Measurements from ENCODE around the gene IST1.
"Not testable (repeated sequence)": the region's sequence is repeated elsewhere in the genome, so short reads cannot be mapped to it uniquely, and the experiment has no call there.

IST1 gene

DNA sequence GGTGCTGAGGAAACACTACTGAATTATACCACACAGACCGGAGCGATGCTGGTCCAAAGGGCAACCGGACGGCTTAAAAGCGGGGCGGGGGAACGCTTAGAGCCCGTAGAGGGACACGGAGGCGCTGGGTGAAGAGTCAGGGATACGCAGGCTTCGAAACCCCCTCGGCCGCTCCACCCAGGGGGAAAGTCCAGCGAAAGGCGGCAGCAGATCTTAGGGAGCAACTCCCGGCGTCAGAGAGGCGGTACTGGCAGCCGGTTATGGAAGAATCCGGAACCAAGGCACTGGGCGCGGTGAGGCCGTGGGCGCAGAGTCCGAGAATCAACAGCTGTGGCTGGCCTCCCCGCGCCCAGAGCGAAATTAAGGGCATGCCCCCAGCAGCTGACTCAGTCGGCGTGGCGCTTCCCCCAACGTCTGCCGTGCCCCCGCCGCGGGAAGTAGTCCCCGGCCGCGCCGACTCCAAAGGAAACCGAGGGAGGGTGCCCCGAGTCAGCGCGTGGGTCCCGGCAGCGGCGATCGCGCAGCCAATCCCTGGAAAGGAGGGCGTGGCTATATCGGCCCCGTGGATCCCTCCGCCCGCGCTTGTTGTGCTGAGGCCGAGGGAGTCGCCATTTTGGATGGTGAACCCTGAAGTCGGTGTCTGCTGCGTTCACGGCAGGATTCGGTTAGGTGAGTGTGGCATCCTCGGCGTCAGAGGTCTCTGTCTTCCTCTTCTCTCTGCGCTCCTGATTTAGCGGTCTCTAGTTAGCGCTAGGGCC, at the start of gene IST1:
IST1 (plus strand) TSS at position 611 of the 758 bp plus-strand sequence. CDS start 20,110 bp downstream, outside the sequence.
- peak; percentile 99 for DNase-seq

DNA sequence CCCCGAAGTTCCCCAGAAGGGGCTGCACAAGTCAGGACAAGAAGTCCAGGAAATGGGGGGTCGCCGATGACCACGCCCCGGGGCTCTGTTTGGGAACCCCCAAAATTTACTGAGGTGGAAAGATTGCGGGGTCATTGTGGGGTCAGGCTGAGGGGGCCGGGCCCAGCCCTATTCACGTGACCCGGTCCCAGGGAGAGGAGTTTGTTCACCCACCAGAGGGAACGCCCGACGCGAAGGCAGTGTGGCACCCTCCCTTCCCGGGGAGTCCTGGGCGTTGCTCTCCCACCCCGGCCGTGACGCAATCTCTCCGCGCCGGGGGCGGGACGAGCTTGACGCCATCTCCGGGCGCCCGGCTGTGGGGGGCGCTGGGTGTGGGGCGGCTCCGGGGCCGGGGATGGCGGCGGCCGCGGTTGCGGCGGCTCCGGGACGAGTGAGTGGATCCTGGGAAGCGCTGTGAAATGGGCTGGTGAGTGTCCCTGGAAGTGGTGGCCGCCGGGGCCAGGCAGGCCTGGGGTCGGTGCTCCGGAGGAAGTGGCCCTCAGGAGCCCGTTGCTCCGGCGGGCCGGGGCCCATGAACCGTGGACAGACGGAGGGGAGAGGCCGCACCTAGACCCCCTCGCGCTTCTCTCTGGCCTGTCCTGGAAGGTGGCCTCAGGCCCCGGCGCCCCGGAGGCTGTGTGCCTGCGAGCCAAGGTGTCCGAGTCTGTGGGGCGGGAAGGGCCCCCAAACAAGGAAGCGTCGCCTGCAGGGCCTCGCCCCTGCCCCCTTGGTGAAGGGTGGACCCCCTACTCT, 49.5 kb upstream of the IST1 start, which contains the start of gene ATXN1L:
ATXN1L (plus strand) TSS at position 338 of the 792 bp plus-strand sequence. CDS start 3,765 bp downstream, outside the sequence.
- peak; percentile 96 for DNase-seq

DNA sequence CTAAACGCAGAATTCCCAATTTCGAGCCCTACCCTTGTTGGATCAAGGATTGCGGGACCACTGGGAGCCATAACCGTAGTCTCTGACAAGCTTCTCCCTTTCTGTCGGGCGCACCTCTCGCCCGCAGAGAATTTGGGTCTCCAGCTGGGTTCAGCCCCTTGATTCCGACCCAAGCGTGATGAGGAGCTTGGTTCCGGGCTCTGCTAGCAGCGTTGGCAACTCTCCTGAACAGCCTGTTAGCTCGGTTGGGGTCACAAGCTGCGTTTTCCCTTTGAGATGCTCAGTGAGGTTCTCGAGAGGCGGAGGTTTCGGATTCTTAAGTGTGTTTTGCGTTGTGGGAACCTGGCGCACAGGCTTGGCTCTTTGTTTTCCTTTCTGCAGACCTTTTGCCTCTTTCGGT, 48.9 kb upstream of the IST1 start:
- peak; percentile 21 for DNase-seq

DNA sequence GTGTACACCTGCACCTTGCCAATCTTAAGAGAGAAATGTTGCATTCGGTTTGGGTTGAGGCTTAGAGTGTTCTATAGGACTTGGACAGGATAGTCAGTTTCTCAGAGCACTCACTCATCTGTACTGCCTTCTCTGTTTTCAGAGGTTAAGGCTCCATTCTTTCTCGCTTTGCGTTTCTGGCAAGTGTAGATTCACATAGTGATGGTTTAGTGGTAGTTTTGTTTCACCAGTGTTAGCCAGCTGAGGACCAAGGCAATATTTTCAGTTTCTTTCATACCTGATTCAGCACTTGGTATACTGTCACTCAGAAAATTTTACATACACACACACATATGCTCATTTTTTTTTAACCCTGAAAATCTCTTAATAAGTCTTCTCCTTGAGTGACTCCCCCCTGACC, 48.2 kb upstream of the IST1 start:
- no peak for DNase-seq

DNA sequence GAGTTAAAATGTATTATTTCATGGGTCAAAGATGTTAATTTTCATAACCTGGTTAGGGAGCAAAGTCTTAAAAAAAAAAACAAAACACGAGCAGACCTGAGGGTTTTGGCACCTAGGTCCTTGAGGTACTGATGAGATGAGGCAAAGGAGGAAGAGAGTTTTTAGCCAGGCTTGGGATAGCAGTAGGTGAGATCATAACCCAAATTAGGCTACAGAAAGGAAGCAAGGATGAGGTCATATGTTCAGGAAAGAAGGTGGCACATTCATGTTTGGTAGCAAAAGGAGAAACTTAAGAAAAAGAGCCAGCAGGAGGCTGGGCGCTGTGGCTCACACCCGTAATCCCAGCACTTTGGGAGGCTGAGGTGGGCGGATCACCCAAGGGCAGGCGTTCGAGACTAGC, 46.7 kb upstream of the IST1 start:
- DNase-seq: no peak

DNA sequence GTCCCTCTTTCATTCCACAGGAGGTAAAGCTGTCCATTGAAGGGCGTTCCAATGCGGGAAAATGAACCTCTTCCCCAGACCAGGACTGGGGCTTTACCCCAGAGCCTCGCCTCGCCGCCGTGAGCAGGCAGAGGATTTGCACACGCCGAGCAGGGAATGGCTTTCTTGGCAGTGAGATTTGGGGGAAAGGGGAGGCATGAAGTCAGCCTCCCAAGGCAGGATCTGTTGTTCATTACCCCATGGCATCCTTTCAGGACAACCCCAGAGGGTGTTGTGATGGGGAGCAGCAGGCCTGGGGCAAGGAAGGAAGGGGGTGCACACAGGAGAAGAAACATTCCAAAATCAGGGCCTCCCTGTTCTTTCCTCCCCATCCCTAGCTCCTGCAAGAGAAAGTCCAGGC, 43.6 kb upstream of the IST1 start:
- no peak for DNase-seq

DNA sequence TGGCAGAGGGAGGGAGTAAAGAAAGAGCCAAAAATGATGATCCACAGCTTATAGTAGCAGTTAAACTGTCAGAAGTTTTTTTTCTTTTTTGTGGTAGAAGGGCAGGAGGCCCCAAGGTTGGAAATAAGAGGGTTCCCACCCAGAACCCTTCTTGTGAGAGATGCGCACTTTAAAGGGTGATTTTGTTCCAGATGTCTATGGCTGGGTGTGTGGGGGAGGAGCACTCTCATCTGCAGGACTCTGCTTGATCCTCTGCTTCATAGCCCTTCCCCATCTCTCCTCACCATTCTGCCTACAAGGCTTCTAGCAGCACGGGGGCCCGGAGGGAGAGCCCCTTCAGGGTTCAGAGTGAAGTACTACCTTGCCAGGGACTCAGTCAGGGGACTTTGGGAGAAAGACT, 43.2 kb upstream of the IST1 start:
- DNase-seq: no peak

DNA sequence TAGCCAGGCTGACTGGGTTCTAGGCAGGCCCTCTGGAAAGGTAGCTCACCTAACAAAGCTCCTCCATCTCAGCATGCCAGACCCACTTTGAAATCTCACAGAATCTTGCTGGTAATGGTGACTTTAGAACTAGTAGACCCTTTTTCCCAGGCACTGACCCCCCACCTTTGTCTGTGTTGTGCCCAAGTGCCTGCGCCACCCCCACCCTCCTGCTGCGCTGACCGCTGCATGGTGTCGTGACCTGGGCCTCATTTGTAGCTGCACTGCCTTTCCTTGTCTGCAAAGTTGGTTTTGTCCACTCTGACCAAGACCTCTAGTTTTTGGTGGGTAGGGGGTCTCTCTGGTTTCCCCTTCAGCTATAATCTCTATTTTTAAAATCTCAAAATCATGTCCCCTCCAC, 42.8 kb upstream of the IST1 start:
- DNase-seq: no peak

DNA sequence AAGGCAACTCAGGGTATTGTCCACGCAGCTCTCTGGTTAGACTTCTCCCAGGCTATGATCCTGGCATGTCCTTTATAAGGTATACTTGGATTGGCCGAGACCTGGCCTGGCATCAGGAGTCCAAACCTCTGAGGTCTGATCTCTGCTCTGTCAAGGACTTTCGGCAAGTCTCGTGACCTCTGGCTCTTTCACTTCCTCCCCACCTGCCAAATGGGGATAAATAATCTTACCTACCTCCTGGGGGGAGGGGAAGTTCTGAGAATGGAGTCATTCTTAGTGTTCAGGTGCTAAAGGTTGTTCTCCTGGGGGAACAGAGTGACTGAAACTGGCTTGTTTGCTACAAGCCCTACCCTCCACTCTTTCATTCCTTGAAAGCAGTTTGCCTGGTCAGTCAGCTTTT, 41.9 kb upstream of the IST1 start:
- peak; percentile 18 for DNase-seq

DNA sequence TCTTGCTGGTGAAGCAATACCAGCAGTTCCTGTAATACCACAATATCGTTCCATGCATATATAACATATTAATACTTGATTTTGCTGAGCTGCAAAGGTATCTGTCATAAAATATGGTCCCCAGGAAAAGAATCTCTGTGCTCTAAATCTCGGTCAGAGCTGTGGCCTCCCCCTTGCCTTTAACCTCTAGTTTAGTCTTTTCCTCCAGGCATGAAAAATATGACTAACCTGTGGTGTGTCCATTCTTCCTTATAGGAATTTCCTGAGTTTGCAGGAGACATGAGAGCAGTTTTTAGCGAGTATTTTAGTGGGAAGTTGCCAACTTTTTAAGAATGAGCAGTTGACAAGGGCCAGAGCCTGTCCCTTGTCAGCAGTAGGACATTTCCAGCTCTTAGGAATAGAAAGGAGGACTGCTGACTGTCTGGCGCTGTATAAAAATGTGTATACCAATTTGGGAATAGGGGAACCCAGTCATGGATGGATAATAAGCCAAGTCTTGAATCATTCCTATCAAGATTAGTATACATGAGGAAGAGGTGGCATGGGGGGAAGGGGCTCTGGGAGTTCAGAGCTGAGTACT, 40.9 kb upstream of the IST1 start:
- no peak for DNase-seq

DNA sequence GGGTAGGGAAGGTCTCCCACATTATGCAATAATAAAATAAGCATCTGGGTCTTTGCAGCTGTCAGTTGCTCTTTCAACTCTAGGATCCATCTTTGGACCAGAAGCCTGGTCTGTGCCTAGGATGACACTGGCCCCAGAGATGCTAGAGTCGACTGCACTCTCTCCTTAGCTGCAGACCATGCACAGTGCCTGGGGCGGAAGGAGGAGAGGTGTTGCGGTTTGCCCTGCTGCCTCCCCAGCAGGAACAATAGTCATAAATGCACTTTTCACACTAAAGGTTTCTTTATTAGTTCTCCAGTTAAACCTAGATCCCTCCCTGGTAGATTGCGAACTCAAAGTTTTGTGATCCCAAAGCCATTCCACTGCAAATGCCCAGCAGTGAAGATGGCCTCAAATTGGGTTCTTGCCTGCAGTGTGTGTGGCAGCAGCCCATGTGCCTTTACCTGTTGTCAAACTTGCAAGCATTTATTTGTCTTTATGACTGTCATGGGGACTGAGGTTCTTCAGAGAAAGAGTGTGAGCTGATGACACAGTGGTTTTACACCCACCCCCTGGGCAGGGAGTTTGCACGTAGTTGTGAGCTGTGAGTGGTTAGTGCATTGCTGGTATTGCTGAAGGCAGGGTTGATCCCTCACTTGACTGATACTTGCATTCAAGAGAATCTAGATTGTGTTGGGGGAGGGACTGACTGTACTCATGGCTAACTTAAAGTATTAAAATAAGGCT, 39.2 kb upstream of the IST1 start:
- DNase-seq: peak; percentile 57

DNA sequence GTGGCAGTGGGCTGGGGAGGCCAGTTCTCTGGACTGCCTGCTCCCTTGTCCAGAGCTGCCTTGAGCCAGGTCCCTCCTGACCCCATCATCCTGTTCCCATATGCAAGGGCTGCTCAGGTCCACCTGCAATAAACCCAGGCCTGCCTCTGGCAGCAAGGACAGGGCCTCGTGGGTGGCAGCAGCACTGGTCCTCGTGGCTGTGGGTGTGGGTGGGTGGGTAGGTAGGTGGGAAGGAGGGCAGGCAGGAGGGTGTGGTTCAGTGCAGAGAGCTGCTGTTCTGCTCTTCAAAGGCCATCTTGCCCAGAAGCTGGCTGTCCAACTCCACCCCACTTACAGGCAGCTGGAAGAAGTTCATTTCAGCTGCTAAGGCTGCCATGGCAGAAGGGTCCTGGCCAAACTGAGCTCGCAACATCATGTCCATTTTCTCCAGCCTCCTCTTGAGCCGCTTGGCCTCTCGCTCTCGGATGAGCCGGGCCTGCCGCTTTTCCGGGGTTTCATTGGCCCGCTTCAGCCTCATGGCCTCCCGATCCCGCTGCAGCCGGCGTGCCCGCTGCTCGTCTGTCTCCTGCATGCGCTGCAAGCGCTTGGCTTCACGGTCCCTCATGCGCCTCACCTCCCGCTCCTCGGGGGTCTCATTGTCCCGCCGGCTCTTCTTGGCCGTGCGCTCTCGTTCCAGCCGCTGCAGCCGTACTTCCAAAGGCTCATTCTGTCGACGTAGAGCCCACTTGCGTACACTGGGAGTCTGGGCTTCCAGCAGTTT, 35.4 kb upstream of the IST1 start:
- DNase-seq: no peak

DNA sequence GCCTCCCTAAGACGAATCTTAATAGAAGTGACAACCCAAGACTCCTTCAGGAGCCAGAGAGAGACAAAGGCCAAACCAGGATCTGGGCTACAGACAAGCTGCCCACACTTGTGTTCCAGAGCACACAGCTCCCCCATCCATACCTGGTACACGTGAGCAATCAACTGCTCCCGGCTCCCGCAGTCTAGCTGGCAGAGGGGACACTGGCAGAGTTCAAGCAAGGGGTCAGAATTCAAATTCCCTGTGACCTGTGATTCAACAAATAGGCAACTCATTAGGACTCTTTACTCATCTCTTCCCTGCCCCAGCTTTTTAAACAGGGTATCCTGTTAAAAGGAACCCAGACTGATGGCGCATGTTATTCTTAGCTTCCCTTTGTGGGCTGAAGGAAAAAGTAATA, 31.3 kb upstream of the IST1 start:
- no peak for DNase-seq

DNA sequence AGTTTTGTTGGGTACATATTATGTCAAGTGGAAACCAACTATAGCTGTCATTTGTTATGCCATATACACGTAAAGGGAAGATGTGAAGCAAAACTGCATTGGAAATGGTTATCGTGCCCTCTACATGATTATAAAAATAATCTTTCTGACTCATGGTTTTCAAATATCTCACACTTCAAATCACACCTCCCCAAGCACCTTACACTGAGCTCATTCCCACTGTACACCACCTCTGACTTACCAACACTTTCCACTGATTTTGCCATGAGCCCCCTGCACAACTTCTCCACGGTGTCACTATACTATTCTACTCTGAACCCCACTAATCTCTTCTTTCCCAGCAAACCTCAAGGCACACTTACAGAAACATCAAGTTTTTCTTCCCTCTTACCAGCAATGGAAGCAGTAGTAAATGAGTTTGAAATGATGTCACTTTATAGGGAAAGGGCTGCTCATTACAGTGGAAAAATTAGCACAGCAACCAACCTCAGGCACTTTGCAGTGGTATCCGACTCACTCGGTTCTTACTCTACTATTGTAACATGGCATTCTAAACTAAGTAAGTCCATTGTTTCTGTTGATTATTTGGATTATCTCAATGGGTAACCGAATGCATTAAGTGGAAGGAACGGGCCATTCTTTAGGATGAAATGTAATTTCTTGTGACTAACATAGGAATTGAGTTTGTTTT, 30.0 kb upstream of the IST1 start:
- no peak for DNase-seq

DNA sequence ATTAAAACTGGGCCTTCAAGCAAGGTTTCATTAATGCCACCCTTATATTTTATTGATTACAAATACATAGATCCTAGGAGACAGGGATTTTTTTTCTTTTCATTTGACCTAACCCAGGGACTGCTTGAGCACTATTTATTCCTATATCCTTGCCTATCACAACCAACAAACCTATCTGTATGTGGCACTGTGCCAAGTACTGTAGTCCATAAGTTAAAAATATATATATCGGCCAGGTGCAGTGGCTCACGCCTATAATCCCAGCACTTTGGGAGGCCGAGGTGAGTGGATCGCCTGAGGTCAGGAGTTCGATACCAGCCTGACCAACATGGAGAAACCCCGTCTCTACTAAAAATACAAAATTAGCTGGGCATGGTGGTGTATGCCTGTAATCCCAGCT, 28.2 kb upstream of the IST1 start:
- not testable (repeated sequence) for DNase-seq

DNA sequence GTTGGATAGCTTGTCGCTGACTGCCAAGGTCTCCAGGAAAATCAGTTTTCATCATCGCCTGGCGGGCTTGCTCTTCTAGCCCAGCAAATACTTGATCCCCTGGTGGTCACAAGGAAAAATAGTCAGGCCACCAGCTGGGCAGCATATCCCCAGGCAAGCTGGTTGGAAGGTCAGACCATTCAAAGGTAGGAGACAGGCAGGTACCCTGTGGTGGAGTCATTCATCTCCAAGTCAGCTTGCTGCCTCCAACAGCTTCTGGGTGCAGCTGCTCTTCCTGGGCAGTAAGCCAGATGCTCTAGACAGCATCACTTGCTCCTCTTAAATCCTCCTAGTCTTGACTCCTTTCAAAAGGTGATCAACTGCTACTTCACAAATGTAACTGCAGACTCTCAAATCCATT, 27.4 kb upstream of the IST1 start:
- DNase-seq: no peak

DNA sequence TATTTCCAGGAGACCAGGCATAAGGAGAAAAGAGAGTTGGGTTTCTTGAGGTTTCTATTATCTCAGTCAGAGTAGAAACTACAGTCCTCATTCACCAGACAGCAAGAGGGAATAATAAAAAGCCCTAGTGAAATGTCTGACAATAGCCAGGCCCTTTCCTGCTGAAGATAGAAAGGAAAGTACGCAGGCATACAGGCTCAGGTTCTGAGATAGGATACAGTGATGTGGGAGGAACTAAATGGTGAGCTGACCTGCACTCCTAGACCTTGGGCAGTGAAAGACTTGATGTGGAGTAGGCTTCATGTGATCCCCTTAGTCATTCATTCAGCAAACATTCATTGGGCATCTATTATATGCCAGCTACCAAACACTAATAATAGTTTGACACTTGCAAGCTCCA, 26.2 kb upstream of the IST1 start:
- DNase-seq: no peak

DNA sequence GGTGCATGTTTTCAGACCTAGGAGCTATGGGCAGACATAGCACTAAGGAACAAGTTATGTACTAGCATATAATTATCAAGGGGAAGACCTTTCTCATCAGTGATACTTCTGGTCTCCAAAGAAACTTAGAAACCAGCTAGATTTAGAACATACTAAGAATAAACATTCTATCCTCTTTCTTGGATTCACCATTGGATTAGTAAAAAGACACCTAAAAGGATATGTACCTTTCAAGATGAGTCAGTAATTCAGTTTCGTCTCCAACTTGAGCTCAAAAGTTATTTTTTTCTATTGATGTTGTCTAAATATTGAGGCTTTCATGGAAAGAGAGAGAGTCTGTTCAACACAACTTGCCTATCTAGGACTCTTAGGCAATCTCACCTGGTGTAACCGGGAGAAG, 24.5 kb upstream of the IST1 start:
- no peak for DNase-seq

DNA sequence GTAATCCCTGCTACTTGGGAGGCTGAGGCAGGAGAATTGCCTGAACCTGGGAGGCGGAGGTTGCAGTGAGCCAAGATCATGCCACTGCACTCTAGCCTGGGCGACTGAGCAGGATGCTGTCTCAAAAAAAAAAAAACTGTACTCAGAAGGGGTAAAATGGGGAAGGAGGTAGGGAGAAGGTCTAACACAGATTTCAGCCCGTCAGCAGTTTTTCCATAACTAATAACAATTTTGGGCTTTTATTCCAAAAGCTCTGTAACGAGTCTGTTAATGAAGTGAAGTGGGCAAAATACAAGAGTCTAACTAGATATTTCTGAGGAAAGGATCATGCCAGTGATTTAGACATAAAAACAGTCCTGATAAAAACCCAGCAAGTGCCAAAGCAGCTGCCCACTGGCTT, 22.1 kb upstream of the IST1 start:
- no peak for DNase-seq

DNA sequence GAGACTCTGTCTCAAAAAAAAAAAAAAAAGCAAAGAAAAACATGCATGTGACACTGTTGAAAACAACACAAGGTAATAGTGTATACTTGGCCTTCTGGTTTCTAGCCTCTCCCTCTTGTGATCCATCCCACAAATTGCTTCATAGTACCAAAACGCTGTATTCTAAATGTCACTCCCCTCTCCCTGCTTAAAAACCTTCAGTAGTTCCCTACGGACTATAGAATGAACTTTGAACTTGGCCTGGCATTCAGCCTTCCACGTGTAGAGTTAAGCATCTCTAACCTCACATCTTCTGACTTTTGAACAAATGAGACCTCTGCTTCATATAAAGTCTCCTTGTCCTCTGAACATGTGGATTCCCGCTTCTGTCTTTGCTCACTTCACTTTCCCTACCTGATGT, 16.4 kb upstream of the IST1 start:
- no peak for DNase-seq

DNA sequence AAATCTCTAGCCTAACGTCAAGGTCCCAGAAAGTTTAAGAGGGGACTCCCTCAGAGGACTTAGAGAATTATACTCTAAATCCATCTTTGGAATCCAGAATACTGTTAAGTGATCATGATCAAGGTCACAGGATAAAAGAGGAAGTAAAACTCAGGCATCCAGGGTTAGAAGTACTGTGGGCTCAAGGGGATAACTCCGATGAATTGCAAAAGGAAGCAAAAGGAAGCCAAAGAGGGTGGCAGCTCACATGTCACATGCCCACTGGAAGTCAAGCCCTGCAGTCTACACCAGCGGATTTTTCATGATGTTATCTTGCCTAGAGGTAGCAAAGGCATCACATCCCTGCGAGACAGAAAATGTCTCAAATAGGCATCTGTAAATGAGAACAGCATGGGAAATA, 15.2 kb upstream of the IST1 start:
- no peak for DNase-seq

Measured in activated CD4-positive, alpha-beta T cell treated with anti-CD3 and anti-CD28 coated beads, Interleukin-2, Interleukin-6, amounts not matched to agents 100 ng/mL and 50 ng/mL, durations not matched to agents 16 hours and 8 hours (primary cell).